HG03045 (cell line): ENCODE data around the gene BATF2.

Experiments used
- ATAC-seq: cut with Tn5 transposase; IDR thresholded peaks from one replicate; pipeline ENCODE4 v1.9.1; 2021; ENCODE audit warnings: mild to moderate bottlenecking, moderate library complexity; ENCODE audit not compliant: unreplicated experiment

Gene BATF2

DNA sequence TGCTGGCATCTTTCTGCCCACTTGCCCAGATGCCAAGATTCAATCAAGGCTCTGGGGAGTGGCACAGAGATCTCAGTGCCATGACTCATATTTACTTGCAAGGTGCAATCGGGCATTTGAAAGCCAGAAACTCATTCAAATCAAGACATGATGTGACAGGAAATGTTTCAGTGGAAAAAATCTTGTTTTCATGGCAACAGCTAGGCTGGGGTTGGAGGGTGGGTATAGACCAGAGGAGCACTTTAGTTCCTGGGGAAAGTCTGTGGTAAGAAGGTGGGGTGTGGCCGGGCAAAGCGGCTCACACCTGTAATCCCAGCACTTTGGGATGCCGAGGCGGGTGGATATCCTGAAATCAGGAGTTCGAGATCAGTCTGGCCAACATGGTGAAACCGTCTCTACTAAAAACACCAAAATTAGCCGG is 26.0 kb downstream of the BATF2 start:
- ATAC-seq, result no peak

DNA sequence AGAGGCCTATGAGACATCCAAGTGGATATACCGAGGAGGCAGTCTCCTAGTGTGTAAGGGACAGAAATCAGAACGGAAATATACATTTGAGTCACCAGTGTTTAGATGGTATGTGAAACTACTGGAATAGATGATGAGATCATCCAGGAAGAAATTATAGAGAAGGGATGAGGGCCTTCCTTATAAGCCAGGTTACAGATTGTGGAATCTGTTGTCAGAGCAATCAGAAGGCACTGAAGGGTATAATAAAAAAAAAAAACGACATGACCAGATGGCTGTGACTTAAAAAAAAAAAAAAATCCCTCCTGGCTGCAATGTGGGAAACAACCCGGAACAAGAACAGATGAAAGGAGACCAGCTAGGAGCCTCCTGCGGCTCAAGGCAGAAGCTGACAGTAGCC is 27.6 kb downstream of the BATF2 start:
- no peak for ATAC-seq

DNA sequence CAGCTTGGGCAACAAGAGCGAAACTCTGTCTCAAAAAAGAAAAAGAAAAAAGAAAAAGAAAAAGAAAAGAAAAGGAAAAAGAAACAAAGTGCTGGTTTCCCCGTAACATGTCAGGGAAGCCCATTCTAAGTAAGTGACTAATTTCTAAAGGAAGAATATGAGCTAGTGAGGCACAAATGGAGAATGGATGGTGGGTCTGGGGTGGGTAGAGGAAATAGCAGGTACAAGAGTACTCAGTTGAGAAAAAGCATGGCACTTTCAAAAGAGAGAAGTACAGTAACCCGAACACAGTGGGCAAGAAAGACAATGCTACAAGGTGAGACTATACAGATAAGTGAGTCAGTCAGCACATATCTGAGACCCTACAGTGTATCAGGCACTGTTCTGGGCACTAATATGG is 29.4 kb downstream of the BATF2 start:
- no peak for ATAC-seq

GRCh38 chr11:64963072-64963631 is 33.6 kb downstream of the BATF2 start:
- no peak for ATAC-seq

- no peak for ATAC-seq
Observed at GRCh38 chr11:64960719-64961118, 36.1 kb downstream of the BATF2 start.

- ATAC-seq, result no peak
Observed at GRCh38 chr11:64959498-64959897, 37.3 kb downstream of the BATF2 start.

DNA sequence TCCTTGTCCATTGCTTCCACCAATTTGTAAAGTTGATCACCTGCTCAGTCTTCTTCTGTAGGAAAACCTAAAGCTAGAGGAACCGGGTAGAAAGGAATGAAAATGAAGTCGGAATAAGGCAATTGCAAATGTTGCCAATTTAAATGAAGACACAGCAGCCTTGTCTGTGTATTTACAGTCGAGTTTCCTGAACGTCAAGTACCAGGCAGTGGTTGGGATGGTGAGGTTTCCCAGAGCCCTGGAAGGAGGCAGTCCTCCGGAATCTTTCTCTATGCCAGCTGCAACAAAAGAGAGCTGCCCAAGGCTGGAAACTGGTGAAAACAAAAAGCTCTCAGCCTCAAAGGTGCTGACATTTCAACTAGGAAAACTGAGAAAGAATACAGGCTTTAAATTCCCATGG is 42.6 kb downstream of the BATF2 start:
- ATAC-seq, result no peak

DNA sequence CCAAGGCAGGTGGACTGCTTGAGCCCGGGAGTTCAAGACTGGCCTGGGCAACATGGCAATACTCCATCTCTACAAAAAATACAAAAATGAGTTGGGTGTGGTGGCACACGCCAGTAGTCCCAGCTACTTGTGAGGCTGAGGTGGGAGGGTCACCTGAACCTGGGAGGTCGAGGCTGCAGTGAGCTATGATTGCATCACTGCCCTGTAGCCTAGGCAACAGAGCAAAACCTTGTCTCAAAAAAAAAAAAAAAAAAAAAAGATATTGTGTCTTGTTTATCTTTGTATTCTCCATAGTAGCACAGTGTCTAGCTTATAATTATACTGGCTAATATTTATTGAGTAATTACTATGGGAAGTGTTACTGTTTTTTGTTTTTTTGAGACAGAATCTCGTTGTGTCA is 45.2 kb downstream of the BATF2 start:
- no peak for ATAC-seq

GRCh38 chr11:64947208-64947814 is 49.5 kb downstream of the BATF2 start:
- no peak for ATAC-seq
